Heart left ventricle (tissue), 16 donors: Measurements from ENCODE around the gene LINGO1. TPM values are rescaled to one million over a fixed set of nuclear protein-coding genes. Genes with fewer than 3 reads are reported as not detected.

ENCODE experiments used
- ATAC-seq, 4 donors: fragments of 200-7000 bp; cut with Tn5 transposase; one replicate each; pipeline ENCODE4 v1.9.1; 2020 to 2022; ENCODE audit warnings: moderate library complexity in 4 of 4, mild to moderate bottlenecking in 3 of 4, moderate number of reproducible peaks in 1 of 4
- DNase-seq, 5 donors: peaks; one replicate each; pipeline ENCODE4 v3.0.0-alpha.2; 2020
- H3K27ac ChIP-seq, 12 donors: fragments of 200-600 bp; sonication (generic) in 4 of 12; one replicate each; pipeline versions ENCODE4 v1.5.0 to v1.8.0; 2016 to 2022; ENCODE audit warnings: mild to moderate bottlenecking in 2 of 12
- H3K27me3 ChIP-seq, 9 donors: fragments of 200-600 bp; sonication (generic) in 2 of 9; one replicate each; pipeline versions ENCODE4 v1.5.1 to v1.8.0; 2016 to 2022; ENCODE audit warnings: mild to moderate bottlenecking in 3 of 9
- H3K36me3 ChIP-seq, 9 donors: fragments of 200-600 bp; sonication (generic) in 2 of 9; one replicate each; pipeline versions ENCODE4 v1.5.0 to v1.8.0; 2018 to 2022; ENCODE audit warnings: mild to moderate bottlenecking in 2 of 9
- H3K4me1 ChIP-seq, 12 donors: fragments of 200-600 bp; sonication (generic) in 4 of 12; one replicate each; pipeline versions ENCODE4 v1.5.0 to v1.8.0; 2016 to 2022; ENCODE audit warnings: mild to moderate bottlenecking in 3 of 12
- H3K4me3 ChIP-seq, 12 donors: fragments of 200-600 bp; sonication (generic) in 4 of 12; one replicate each; pipeline versions ENCODE4 v1.5.0 to v1.8.0; 2017 to 2022; ENCODE audit warnings: mild to moderate bottlenecking in 9 of 12, moderate library complexity in 4 of 12
- H3K9me3 ChIP-seq, 12 donors: fragments of 200-600 bp; sonication (generic) in 4 of 12; one replicate each; pipeline versions ENCODE4 v1.5.0 to v1.8.0; 2016 to 2022; ENCODE audit warnings: mild to moderate bottlenecking in 1 of 12
- POLR2A ChIP-seq, 2 donors: fragments of 450-650 bp; IDR thresholded peaks; one replicate each; pipeline ENCODE4 v1.6.1; 2017; ENCODE audit warnings: antibody characterized with exemption in 2 of 2, mild to moderate bottlenecking in 2 of 2, moderate library complexity in 2 of 2
- WGBS, 4 donors: extraction: QIAGEN DNeasy Blood & Tissue Kit in 2 of 4; methylation state at CpG; one replicate each; pipeline versions ENCODE4 v1.1.5 to v1.1.7; 2013 to 2018; 5-methylcytosine and 5-hydroxymethylcytosine counted together
- intact Hi-C, 10 donors: fragments of 100-400 bp; cut with DNase I; formaldehyde crosslinking; loops; one replicate each; pipeline versions ENCODE4 v1.11.1 to v1.14.2; 2022
- polyA plus RNA-seq, 2 donors: library from polyadenylated mRNA; stranded (reverse); fragments of 200-250 nt; gene quantifications; one replicate each; pipeline ENCODE4 v1.2.3, GENCODE V29; 2013
- total RNA-seq, 9 donors: library from RNA; depleted of rRNA in 2 of 9; stranded (reverse); fragments of >200 nt in 2 of 9; fragmentation: NEBNext Ultra II Directional in 3 of 9; extraction: Animal tissue kit (Norgen Biotek cat#: 25700) in 3 of 9; gene quantifications; one replicate each; pipeline versions ENCODE4 v1.1.0 to v1.2.4, GENCODE V29; 2016 to 2023
- TF ChIP-seq, protein P1 (sequence below), 12 donors: fragments of 200-600 bp; sonication (generic) in 4 of 12; IDR thresholded peaks; one replicate each; pipeline versions ENCODE4 v1.5.0 to v1.8.0; 2018 to 2022; ENCODE audit warnings: antibody characterized with exemption in 12 of 12, mild to moderate bottlenecking in 5 of 12
- donor health status: ischemic (EF 13 %, LVEDD 7.1; RV severe dilation, severe dysfunction).
- donor health status: healthy with polysubstance abuse.
- donor health status: DM: no; HTN: yes; CAD: no.
- donor health status: DM: no; HTN: no; CAD: no.
- donor health status: ischemic (EF 25% LVEDD 6.9; RV normal size, moderate dysfunction).
- donor health status: ischemic (EF 25% LVEDD 5.7; RV mildly dilated, moderate dysfunction).
- donor health status: healthy.
- donor health status: DM: yes; HTN: yes; CAD: no.
- donor health status: ischemic (EF 35%, LVEDD 5.7; RV mildly dilated, moderate dysfunction).
- donor health status: nonischemic (EF 11% LVEDD 7.7; RV severe dilation, severe dysfunction).
- donor health status: DM: yes; HTN: yes; CAD: no.
- donor health status: PGD.
- donor health status: ischemic (EF 29% LVEDD 5.4; RV normal size, mild dysfunction).
- donor health status: nonischemic (EF 23%, LVEDD 6.1; RV moderate dilation, normal function).

The LINGO1 gene
- total and polyA plus RNA-seq, 11 donors: 0.49 to 4.0 (median 1.7) TPM

DNA sequence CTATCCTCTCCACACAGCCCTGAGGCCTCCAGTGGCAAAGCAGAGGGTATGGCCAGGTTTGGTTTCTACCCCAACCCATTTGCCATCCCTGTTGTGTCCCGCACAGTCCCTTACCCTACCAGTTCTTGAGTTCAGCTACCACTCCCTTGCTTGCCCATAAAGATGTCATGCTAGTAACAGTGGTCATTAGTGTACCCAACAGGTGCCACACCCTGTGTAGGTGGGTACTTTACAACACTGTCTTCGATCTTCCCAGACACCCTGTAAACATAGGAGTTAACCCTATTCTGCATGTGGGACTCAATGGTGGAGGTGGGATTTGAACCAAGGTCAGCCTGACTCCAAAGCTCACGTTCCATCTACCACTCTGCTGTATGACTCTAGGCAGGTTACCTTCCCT lies 23.2 kb downstream of the LINGO1 start:
- intact Hi-C loops: no loop called here
- TF ChIP-seq, protein P1, sequence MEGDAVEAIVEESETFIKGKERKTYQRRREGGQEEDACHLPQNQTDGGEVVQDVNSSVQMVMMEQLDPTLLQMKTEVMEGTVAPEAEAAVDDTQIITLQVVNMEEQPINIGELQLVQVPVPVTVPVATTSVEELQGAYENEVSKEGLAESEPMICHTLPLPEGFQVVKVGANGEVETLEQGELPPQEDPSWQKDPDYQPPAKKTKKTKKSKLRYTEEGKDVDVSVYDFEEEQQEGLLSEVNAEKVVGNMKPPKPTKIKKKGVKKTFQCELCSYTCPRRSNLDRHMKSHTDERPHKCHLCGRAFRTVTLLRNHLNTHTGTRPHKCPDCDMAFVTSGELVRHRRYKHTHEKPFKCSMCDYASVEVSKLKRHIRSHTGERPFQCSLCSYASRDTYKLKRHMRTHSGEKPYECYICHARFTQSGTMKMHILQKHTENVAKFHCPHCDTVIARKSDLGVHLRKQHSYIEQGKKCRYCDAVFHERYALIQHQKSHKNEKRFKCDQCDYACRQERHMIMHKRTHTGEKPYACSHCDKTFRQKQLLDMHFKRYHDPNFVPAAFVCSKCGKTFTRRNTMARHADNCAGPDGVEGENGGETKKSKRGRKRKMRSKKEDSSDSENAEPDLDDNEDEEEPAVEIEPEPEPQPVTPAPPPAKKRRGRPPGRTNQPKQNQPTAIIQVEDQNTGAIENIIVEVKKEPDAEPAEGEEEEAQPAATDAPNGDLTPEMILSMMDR (IDR thresholded peaks at IDR 0.05): no peak
- no peak for TF ChIP-seq POLR2A (IDR thresholded peaks at IDR 0.05)
- Histone ChIP-seq H3K4me1 (peaks cover 0 to 23% (median 11%) of the 10 kb centered on the region in 12 donors), H3K36me3 (peaks cover 0 to 4% (median 0%) of the 10 kb centered on the region in 9 donors), H3K27me3 (no peaks in the 10 kb centered on the region), H3K27ac (no peak overlapping the region), H3K9me3 (no peaks in the 10 kb centered on the region), H3K4me3 (no peak overlapping the region)
- ATAC-seq (no peak), DNase-seq (no peak)
- WGBS, 4 donors: 83 to 92% (median 87%) methylated on average over 3 of the region's 3 CpGs

DNA sequence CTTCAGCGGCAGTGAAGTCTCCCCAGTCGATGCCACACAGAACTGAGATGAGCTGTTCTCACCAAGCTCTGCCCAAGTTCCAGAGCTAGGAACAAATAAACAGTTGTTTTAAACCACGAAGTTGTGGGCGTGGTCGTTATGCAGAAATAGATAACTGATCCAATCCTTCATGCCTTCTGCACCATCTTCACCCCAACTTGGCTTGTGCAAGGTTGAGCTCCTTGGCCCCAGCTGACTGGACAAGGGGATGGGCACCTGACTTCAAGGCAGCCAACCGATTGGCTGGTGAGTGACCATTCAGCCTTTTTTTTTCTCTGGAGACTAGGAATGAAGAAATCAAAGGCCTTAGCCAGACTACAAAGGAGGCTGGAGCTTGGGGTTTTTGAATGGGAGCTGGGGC lies 23.9 kb downstream of the LINGO1 start:
- Histone ChIP-seq H3K27me3 (no peaks in the 10 kb centered on the region), H3K9me3 (no peaks in the 10 kb centered on the region), H3K36me3 (peaks cover 0 to 3% (median 0%) of the 10 kb centered on the region in 9 donors), H3K4me1 (peaks cover 0 to 23% (median 11%) of the 10 kb centered on the region in 12 donors), H3K27ac (no peak overlapping the region), H3K4me3 (no peak overlapping the region)
- TF ChIP-seq, protein P1 (IDR thresholded peaks at IDR 0.05): no peak
- no peak for TF ChIP-seq POLR2A (IDR thresholded peaks at IDR 0.05)
- ATAC-seq: no peak
- intact Hi-C loops: no loop called here
- 87 to 98% (median 89%) methylated on average over 6 of the region's 6 CpGs for WGBS, 4 donors
- DNase-seq: no peak

DNA sequence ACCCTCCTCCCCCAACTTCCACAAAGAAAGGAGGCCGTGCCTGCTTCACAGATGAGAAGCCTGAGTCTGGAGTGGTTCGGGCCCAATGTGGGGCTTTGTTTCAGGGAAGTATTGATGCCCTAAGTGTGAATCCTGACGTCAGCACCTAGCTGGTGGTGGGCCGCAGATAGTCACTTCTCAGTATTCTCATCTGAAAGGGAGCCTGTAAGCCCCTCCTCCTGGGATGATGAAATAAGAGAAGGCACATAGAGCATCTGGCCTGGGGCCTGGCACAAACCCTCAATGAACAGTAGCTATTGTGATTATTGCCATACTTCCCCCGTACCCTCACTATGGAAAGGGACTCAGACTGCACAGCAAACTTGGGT lies 24.8 kb downstream of the LINGO1 start:
- H3K4me1 ChIP-seq: peaks cover 0 to 23% (median 11%) of the 10 kb centered on the region in 12 donors
- ATAC-seq: no peak
- peak overlapping the region in 6 of 12 donors; percentile 46 to 66 (median 50) for H3K27ac ChIP-seq
- intact Hi-C loops: no loop called here
- TF ChIP-seq POLR2A (IDR thresholded peaks at IDR 0.05): no peak
- TF ChIP-seq, protein P1 (IDR thresholded peaks at IDR 0.05): no peak
- no peaks in the 10 kb centered on the region for H3K36me3 ChIP-seq
- 90 to 93% (median 91%) methylated on average over 4 to 5 of the region's 5 CpGs for WGBS, 4 donors
- no peaks in the 10 kb centered on the region for H3K27me3 ChIP-seq
- H3K9me3 ChIP-seq: no peaks in the 10 kb centered on the region
- no peak overlapping the region for H3K4me3 ChIP-seq
- DNase-seq: no peak

DNA sequence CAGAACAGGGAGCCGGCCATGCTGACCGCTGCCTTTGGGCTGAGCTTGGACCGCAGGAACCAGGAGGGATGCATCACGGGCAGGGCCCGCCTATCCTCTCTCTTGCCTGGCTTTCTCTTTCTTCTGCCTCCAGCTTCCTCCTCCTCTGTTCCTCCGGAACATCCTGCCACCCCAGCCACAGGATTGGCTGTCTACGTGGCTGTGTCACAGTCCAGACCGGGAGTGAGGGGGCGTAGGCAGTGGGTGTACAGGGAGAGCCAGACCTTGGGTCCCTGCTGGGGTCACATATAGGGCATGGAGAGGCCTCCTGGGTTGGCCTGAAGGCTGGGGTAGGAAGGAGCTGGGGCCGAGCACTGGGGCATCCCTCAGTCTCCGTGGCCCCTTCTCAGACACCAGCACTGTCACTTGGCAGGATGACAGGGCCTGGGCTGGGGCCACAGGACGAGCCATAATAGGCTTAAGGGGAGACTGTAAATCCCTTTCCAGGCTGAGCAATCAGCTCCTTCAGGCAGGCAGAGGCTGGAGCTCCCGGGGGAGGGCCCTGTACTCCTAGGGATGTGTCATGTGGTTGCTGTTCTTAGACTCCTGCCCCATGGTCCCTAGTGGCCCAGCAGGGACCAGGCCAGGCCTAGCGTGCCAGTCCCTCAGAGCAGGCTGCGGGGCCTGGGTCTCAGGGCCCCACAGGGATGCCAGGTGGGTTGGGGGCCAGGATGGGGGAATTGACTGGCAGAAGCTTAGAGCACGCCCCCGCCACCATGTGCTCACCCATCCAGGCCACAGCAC lies 25.4 kb downstream of the LINGO1 start:
- Histone ChIP-seq H3K9me3 (no peaks in the 10 kb centered on the region), H3K36me3 (no peaks in the 10 kb centered on the region), H3K4me3 (no peak overlapping the region), H3K4me1 (peaks cover 0 to 23% (median 11%) of the 10 kb centered on the region in 12 donors), H3K27me3 (no peaks in the 10 kb centered on the region), H3K27ac (peak overlapping the region in 9 of 12 donors; percentile 47 to 70 (median 53))
- ATAC-seq: peak; percentile 35 to 60 (median 38)
- DNase-seq: peak in 4 of 5 donors; percentile 38 to 68 (median 48)
- intact Hi-C loops: no loop called here
- TF ChIP-seq, protein P1 (IDR thresholded peaks at IDR 0.05): no peak
- TF ChIP-seq POLR2A (IDR thresholded peaks at IDR 0.05): no peak
- 55 to 70% (median 60%) methylated on average over 9 to 17 of the region's 17 CpGs for WGBS, 4 donors
